NCI-H146 treated with DMSO at 0.1 percent for 48 hours (cell line): ENCODE data around the gene PSG3.
"Not testable (repeated sequence)": the region's sequence is repeated elsewhere in the genome, so short reads cannot be mapped to it uniquely, and the experiment has no call there.

ENCODE experiments used
- DNase-seq: peaks from one replicate; lab custom pipeline; 2025; ENCODE audit not compliant: unreplicated experiment; lab: John Stamatoyannopoulos, UW

PSG3 gene

GRCh38 chr19:42695811-42696503, 44.3 kb downstream of the PSG3 start:
- DNase-seq: no peak

GRCh38 chr19:42693760-42694350, 46.4 kb downstream of the PSG3 start:
- DNase-seq: no peak

DNA sequence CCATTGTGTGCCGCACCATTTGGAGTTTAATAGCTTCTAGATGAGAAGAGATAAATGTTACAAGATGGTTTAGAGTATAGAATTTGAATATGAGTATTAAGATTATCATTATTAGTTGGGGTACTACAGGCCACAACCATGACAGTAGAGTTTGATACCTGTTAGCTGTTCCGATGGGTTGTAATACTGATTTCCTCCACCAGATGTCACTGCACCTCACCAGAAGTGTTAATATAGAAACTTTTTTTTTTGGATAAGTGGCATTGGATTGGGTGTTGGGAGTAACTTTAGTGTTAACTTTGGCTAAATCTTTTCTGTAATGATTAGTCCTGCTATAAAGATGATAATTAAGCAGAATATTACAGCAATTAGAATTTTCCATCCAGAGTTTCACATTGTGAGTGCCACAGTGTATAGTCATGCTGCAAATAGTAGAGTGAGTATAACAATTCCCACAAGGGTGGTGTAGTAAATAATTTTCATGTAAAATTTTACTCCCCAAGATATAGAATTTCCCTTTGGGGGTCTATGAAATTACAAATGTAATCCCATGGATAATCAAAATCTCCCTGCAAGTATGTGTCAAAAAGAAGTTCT, 56.3 kb downstream of the PSG3 start:
- DNase-seq: no peak

- not testable (repeated sequence) for DNase-seq
These were observed 64.0 kb downstream of the PSG3 start for GRCh38 chr19:42676326-42676725.

GRCh38 chr19:42674549-42674948, 65.7 kb downstream of the PSG3 start:
- not testable (repeated sequence) for DNase-seq
